Medulla oblongata (tissue), 1 donor: ENCODE results near the gene APOA1.
A peak's percentile ranks its signal among the peaks of the same experiment; 100 is the strongest.
"Not testable (repeated sequence)": the region's sequence is repeated elsewhere in the genome, so short reads cannot be mapped to it uniquely, and the experiment has no call there.

ENCODE experiments used
- DNase-seq: peaks from one replicate; pipeline ENCODE4 v3.0.0-alpha.2; 2015; ENCODE audit errors: extremely low spot score

The APOA1 gene

DNA sequence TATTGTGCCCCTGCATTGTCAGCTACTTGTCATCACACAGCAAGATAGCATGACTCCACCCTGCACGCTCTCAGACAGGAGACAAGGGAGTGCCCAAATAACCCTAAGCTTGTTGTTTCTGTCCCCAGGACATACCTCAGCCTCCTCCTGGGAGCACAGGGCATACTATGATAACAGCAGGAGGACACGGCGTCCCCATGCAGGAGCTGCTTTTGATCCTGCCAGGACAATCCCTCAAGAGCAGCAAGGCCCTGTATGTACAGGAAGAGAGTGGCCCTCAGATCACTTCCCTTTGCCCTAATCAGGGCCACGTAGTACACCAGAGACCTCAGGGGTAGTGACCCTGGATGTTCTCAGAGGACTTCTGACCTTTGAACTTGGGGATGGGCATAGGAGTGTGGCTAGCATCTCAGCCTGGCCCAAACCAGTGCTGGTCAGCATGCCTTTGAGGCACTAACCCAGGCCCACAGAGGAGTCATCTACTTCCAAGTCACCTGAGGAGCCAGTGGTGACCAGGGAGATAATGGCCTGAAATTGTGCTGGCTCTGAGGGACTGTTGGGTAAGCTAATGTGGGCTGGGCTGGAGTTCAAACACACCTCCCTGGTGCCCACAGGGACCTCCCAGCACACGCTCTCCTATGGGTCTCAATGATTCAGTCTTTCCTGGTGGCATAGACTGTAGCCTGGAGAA lies 23.5 kb downstream of the APOA1 start:
- no peak for DNase-seq

DNA sequence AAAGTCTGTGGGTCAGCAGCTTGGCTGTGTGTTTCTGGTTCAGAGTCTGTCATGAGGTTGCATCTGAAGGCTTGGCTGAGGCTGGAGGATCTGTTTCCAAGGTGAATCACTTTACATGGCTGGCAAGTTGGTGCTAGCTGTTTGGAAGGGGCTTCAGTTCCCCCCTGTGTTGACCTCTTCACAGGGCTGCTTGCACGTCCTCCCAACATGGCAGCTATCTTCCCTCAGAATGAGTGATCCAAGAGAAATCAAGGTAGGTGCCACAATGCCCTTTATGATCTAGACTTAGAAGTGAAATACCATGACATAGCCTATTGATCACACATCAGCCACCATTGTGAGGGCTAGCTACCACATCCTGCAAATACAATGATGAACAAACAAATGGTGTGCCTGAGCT lies 24.3 kb downstream of the APOA1 start:
- no peak for DNase-seq

DNA sequence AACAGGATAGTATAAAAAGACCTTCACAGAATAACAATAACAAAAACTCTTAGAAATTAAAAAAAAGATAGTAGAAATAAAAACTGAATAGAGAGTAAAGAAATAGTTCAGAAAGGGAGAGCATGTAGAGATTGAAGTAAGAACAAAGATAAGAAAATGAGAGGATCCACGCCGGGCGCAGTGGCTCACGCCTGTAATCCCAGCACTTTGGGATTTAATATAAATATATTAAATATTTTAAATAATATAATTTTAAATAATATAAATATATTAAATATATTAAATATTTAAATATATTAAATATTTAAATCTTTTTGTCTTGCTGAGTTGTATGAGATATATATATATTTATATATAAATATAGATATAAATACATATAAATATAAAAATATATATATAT lies 25.3 kb downstream of the APOA1 start:
- no peak for DNase-seq

DNA sequence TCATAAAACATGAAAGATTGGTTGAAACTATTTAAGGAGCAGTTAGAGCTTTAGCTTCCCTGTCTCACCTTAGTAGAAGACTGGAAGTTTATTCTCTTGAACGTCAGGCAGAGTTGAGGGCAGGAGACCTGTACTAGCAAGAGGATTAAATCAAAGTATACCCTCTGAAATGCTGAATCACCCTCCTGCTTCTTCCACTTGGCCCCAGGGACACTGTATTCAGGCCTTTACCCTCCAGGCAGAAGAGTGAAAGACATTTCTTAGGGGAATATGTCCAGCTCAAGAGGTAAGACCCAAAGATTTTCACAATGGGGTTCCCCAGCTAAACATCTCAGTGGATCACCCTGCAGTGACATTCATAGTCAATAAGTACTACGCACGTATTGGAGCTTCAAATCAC lies 26.2 kb downstream of the APOA1 start:
- DNase-seq, result no peak

DNA sequence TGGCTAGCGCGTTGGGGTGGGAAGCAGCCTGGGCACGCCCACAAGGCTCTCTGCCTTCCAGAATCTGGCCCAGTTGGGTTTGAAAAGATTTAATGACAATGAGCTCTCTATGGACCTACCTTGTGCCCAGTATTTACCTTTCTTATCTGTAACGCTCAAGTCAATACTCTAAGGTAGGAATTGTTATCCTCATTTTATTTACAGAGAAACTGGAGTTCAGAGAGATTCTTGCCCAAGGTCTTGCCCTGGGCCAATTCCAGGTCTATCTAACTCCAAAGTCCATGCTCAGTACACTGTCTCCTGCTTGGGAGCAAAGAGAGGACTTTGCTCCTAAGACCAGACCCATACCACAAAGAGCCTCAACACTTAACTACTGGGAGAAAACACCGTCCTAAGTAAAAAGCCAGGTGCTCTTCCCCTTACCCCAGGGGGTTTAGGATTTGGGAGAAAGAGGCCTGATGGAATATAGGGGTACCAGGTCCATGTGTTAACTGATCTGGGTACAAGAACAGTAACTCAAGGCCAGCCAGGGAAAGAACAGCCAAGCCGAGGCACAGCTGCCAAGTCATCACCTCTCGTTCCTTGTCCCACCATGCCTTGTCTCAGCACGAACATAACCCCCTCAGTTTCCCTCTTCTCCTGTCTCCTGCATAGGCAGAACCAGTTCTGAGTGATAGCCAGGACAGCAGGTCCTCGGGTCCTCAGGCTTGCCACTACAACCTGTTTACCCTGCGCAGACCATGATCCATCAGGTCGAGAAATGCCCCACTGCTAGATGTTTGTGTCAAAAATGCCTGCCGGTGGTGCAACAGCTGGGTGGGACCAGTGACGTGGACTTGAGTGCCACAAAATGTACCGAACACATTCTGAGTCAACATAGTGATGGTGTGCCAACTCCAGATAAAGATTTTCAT lies 28.9 kb downstream of the APOA1 start:
- DNase-seq, result no peak

DNA sequence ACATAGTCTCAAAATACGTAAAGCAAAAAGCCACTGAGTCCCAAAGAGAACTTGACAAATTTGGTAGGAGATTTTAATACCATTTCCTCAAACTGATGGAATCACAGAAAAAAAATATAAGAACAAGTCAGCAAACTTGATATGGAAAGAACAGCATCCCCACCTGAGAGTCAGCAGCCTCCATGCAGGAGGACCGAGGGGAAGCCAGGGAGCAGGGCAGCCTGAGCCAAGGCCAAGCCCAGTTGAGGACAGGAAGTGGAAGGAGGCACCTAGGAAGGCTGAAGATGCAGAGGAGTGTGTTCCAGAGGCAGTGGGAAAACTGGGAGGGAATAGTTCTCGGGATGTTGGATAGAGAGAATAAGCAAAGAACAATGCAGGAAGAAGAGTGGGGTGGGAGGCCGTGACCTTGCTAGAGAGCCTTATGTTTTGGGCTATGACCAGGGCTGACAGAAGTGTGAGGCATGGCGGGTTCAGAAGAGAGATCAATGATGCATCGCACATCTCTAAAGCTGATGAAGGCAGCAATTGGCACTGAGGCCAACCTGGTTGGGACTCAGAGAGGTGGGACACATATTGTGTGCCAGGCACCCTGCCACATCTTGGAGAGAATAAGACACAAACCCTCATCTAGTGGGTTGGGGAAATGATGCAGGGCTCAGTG lies 29.7 kb downstream of the APOA1 start:
- no peak for DNase-seq

DNA sequence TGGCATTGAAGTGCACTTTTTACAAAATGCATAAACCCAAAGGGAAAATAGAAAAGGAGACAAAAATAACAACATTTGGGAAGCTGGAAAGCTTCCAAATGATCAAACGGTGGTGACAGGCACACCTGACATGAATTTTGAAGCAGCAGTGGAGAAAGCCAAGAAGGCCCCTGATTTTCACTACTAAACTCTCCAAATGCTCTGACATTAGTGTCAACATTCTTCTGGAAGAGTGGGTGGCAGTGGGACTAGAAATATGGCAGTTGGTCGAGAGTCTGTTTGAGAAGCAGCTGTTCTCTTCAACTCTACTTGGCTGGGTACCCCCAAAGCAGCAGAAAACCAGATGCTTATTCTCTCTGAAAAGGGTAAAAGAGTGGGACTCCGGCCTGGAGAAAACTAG lies 33.4 kb downstream of the APOA1 start:
- DNase-seq, result no peak

DNA sequence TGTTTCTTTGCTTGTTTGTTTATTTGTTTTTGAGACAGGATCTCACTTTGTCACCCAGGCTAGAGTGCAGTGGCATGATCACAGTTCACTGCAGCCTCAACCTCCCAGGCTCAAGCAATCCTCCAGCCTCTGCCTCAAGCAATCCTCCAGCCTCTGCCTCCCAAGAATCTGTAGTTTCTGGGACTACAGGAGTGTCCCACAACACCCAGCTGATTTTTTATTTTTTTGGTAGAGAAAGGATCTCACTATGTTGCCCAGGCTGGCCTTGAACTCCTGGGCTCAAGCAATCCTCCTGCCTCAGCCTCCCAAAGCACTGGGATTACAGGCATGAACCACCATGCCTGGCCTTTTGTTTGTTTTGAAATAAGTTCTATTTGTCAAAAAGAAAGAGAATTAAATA lies 35.8 kb downstream of the APOA1 start:
- not testable (repeated sequence) for DNase-seq

DNA sequence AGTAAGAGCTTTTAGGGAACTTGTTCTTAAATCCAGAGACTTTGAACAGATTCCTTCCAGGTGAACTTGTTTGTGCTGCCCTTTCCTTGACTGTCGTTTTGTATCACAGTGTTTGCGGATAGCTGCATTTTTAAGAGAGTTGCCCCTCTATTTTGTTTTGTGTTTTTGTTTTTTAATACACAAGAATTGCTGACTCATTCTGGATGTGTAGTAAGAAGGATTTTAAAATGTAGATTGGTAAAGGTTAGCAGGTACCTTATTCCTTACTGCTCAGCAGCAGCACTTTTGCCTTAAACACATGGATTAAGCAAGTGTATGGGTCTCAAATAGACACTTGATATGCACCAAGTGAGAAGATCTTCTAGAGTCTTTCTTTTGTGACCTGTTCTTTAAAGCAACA lies 36.8 kb downstream of the APOA1 start:
- no peak for DNase-seq

DNA sequence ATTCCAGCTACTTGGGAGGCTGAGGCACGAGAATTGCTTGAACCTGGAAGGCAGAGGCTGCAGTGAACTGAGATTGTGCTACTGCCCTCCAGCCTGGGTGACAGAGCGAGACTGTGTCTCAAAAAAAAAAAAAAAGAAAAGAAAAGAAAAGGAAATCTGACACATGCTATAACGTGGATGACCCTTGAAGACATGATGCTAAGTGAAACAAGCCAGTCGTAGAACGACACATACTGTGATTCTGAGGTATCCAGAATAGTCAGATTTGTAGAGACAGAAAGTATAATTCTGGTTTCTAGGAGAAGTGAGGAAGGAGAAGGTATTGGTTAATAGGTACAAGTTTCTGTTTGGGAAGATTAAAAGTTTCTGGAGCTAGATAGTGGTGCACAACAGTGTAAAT lies 39.1 kb downstream of the APOA1 start:
- no peak for DNase-seq

DNA sequence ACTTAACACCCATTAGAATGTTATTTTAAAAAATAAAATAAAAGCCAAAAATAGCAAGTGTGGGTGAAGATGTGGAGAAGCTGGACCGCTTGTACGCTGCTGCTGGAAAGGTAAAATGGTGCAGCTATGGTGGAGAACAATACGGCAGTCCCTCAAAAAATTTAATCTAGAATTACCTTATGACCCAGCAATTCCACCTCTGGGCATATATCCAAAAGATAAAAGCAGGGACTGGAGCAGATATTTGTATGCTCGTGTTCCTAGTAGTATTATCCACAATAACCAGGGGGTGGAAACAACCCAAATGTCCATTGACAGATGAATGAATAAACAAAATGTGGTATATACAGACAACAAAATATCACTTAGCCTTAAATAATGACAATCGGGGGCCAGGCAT lies 39.6 kb downstream of the APOA1 start:
- no peak for DNase-seq

DNA sequence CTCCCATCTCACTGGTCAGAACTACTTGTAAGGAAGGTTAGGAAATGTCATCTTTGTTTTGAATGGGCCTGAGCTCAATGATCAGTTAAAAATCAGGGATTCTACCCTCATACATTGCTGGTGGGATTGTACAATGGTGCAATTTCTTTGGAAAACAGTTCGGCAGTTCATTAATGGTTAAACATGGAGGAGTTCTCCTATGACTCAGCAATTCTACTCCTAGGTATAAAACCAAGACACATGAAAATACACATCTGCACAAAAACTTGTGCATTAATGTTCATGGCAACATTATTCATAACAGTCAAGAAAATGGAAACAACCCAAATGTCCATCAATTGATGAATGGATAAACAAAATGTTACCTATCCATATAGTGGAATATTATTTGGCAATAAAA lies 40.9 kb downstream of the APOA1 start:
- no peak for DNase-seq

DNA sequence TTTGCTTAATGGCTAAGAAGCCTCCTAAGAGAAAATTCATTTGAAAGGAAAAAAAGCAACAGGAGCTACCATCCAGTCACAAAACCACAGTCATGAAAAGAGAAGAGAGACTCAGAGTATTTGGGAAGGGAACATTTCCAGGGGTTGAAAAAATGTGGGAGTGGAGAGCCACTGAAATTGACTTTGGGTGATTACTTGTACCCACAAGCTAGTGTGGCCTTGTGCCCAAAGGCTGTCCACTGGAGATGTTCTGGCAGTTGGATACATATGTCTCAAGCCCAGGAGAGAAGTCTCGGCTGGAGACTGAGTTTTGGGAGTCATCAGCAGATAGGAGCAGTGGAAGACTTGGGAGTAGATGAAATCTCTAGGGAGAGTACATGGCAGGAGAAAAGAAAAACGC lies 42.6 kb downstream of the APOA1 start:
- no peak for DNase-seq

DNA sequence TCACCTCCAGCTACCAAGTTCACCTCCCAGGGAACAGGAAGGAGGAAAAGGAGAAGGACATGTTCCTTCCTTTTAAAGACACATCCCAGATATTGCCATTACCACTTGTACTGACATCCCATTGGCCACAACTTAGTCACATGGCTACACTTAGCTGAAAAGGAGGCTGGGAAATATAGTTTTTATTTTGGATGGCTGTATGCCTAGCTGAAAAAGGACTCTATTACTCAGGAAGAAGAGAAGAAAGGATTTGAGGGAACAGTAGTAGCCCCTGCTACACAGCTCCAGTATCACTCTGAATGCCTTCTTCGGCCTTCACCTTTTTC lies 43.7 kb downstream of the APOA1 start:
- no peak for DNase-seq

DNA sequence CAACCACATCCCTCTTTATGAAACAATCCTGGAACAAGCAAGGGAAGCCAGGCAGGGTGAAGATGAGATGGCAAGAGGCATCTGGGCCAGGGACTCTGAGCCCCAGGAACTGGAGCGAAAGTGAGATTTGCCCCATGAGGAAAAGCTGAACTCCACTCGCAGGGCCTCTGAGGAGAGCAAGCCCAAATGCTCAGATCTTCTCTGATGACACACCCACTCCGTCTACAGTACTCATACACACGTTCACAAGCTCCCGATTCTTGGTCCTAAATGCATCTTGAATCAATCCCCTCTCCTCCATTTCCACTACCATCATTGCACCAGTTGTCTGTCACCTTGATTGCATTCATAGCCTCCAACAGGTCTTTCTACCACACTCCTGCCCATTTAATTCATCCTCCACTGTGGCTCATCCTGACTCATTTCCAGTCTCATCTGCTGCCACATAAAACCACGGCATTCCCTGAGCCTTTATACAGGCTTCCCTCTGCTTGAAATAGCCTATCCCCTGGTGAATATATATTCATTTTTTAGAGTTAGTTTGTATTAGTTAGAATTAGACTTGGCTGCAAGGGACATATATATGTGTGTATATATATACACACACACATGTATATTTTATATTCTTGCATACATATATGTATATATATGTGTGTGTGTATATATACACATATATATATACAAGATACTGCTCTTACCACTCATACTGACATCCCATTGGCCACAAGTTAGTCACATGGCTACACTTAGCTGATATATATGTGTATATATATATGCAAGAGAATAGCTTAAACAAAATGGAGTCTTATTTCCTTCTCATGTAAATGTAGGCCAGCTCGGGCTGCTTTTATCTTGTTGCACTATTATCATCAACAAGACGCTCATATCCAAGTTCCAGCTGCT lies 44.3 kb downstream of the APOA1 start:
- no peak for DNase-seq

DNA sequence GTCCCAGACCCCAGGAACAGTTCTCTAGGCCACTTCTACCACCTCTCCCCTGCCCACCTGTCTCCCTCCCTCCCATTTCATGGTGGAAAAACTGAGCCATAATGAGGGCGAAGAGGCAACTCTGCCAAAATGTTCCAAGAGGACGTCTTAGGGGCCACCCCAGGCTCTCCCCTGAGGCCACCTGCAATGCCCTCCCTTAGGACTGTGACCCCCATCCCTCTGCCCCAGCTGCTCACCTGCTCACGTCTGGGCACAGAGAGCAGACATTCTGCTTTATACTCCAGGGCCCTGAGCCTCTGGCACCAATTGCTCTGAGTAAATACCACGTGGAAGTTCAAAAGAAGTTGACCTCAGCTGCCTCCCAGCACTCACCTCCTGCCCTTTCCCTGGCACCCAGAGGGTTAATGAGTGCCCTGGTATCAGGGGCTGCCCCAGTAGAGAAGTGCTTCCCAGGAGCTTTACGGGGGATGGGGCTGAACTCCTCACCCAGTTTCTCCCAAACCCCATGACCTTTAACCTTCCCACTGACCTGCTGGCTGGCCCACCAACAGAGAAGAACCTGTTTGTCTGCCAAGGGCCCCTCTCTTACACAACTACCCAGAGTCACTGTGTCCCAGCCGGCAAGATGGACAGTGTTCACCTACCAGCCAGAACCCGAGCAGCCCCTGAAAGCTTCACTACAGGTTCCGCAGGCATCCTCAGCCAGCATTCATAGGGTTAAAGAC lies 45.1 kb downstream of the APOA1 start:
- DNase-seq, result no peak

DNA sequence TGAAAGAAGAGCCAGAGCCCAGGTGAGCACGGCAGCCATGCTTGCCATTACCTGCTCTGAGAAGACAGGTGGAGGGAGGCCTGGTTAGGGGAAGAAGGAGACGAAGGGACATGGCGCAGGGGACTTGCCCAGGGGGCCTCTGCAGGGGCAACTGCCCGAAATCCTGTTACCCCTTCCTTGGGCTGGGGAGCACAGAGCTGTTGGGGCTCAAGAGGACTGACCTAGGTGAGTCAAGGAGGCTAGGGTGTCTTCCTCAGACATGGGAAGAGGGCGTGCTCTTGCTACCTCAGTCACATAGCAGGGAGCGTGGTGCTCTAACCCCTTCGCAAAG lies 45.6 kb downstream of the APOA1 start, which contains the start of gene APOA5:
TSS of gene APOA5 (minus strand) at position 67 of the 331 bp plus-strand sequence. CDS start at position 48, 19 bp downstream.
- no peak for DNase-seq

DNA sequence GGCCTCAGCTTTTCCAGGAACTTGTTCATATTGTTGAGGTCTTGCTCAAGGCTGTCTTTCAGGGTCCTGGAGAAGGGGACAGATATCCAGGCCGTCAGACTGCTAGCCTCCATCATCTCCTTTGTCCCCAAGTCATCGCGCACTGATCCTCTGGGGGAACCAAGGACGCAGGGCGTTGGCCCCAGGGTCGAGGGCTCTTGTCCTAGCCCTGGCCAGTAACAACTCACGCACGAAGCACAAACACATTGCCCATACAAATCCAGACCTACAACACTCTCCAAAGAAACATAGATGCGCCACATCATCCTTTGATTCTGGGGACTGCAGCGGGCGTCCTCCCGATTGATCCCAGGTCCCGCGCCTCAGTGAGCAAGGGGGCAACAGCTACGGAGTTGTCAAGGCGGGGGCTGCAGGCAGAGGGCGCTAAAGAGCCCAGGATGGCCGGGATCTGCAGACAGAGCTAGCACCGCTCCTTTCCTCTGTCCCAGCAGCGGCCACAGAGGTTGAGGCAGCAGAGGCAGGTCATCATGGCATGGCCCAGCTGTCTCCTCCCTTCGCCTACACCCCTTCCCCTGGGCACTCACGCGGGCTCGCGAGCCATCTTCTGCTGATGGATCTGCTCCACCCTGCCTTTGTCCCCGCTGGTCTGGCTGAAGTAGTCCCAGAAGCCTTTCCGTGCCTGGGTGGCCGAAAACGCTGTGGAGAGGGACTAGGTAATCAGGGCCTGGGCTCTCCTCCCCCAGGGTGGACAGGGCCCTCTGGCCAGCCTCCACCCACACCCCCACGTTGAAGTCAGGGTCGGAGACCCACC lies 46.2 kb downstream of the APOA1 start:
- DNase-seq, result peak; percentile 78

DNA sequence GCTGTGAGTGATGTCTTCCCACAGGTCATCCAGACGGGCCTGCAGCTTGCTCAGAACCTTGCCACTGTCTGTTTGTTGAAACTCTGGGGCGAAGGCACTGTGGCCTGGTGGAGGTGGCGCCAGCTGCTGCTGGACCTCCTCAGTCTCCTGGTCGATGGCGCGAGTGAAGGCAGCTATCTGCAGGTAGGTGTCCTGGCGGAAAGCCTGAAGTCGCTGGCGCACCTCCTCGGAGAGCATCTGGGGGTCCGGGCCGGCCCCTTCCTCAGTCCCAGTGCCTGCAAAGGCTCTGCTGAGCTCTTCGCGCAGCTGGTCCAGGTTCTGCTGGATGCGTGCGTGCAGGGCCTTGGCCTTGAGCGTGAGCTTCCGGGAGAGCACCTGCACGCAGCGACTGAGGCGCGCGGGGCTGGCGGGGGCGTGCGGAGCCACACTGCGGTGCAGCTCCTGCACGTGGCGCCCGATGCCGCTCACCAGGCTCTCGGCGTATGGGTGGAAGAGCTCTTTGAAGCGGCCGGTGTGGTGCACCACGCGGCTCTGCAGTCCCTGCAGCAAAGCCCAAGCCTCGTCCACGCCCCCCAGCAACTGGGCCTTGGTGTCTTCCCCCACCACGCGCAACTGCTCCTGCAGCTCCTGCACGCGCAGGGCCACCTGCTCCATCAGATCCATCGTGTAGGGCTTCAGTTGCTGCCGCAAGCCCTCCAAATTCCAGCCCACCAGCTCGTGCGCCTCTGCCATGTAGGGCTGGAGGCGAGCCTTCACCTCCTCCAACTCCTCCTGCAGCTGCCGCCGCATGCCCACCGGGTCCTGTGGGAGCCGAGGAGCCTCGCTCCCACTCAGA lies 47.0 kb downstream of the APOA1 start:
- DNase-seq, result no peak
